GM19035 (cell line): Measurements from ENCODE around the gene PLXNB1.

Source experiments
- ATAC-seq: cut with Tn5 transposase; IDR thresholded peaks from one replicate; pipeline ENCODE4 v1.9.1; 2021; ENCODE audit not compliant: unreplicated experiment

PLXNB1 gene

DNA sequence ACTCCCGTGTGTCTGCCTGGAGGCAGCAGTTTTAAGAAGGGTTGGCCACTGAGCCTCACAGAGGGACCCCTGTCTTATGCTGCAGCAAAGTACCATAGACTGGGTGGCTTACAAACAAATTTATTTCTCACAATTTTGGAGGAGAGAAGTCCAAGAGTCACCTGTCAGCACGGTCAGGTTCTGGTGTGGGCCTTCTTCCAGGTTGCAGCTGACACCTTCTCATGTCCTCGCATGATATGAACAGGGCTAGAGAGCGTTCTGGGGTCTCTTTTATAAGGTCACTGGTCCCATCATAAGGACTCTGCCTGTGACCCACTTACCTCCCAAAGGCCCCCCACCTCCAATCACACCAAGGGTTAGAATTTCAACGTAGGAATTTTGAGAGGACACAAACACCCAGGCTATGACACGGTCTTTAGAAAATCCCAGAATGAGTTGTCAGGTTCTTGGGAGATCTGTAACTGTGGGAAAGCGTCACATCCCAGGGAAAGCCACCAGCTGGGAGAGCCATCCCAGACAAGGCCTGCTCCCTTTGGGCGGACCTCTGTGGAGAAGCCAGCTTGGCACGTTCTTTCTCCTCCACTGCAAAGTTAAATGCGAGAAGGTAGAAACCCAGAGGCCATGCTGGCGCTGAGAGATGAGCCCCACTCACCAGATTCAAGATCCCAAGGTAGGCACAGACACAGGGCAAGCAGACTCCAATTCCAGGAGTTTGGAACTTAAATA lies 58.1 kb downstream of the PLXNB1 start, which contains the start of gene FBXW12:
FBXW12 (plus strand) TSS at position 569 of the 726 bp plus-strand sequence. CDS start 549 bp downstream, outside the sequence.
- ATAC-seq: no peak

DNA sequence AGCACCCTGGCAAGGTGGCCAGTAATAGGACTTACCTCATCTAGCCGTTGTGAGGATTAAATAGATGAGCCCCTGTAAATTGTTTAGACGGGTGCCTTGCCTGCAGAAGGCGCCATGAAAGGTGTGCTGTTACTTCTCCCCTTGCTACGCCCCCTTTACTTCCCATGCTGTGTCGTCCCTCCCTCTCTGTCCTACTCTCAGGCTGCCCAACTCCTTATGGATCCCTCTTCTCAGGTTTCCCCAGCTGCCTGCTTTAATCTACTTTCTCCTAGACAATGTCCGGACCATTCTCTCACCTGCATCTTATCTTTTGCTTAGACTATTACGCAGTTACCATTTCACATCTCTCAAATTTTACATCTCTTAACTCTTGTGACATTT lies 59.6 kb downstream of the PLXNB1 start:
- no peak for ATAC-seq

DNA sequence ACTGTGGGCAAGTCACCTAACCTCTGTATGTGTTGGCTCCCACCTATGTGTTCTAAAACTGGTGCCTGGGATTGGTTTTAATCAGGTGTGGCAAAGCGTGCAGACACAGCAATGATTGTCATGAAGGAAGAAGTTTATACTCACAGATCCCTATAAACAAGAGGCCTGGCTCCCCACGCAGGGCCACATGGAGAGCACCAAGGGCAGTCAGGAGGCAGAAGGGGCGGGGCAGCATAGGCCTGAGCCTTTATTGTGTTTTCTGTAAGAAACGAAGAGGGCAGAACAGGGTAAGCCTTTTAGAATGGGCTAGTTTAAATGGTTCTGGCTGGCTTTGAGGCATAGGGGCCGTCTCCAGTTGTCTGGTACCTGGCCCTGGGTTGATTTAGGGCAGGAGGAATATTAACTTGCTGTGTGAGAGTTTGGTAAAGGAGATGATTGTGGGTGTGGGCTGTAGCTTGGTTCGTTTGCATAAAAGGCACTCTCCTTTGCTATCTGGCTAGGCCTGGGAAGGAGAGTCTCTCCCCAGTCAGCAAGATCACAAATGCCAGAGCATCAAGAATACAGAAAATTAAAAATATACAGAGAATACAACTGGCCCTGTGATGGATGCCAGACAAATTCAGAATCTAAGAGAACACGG lies 60.1 kb downstream of the PLXNB1 start:
- no peak for ATAC-seq

DNA sequence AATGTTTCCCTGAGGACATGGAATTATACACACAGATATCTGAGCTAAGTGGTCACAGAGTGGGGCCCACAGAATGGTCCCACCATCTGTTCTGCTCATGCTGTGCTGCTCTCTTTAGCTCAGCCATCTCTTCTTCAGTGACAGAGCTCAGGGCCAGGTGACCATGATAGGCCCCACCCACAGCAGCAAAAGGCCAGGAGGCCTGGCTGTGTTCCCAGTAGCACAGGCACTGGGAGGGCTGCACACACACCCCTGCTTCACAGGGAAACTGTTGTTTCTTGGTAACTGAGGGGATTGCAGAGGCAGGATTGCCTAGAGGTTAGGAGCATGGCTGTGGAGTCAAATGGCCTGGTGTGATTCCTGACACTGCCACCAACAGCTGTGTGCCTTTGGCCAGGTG lies 62.7 kb downstream of the PLXNB1 start:
- no peak for ATAC-seq

DNA sequence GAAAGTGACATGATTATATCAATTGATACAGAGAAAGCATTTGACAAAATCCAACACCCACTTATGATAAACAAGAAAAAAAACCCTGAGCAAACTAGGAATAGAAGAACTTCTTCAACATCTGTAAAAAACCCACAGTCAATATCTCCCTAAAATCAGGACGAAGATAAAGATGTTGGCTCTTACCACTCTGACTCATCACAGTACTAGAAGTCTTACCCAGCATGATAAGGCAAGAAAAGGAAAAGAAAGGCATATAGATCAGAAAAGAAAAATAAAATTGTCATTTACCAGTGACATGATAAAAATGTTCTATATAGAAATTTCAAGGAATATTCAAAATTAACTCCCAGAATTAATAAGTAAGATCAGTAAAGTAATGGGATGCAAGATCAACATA lies 65.0 kb downstream of the PLXNB1 start:
- no peak for ATAC-seq

DNA sequence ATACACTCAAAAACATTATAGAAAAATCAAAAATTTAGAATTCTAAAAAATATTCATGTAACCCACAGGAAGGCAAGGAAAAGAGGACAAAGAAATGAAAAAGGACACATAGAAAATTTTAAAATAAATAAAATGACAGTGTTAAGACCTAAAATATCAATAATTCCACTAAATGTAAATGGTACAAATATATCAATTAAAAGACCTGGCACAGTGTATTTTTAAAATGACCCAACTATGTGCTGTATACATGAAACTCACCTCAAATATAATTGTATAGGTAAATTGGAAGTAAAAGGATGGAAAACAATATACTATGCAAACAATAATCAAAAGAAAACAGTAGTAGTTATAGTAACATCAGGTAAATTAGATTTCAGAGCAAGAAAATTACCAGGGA lies 68.0 kb downstream of the PLXNB1 start:
- no peak for ATAC-seq

DNA sequence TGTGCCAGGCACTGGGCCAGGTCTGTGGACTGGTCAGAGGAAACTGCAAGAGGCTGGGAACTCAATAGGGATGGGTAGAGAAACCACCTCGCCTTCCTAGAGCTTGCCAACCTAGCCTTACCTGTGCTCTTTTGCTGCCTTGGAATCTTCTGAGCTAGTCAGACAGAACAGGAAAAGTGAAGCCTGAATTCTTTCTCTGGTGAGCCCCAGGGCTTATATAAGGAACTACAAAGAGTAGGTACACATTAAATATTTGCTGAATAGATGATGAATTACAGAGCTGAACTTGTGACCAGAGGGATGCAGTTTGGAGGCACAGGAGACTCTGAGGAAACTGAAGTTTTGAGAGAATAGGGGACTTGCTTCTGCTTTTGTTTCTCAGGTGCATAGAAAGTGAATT lies 73.5 kb downstream of the PLXNB1 start:
- ATAC-seq: no peak

DNA sequence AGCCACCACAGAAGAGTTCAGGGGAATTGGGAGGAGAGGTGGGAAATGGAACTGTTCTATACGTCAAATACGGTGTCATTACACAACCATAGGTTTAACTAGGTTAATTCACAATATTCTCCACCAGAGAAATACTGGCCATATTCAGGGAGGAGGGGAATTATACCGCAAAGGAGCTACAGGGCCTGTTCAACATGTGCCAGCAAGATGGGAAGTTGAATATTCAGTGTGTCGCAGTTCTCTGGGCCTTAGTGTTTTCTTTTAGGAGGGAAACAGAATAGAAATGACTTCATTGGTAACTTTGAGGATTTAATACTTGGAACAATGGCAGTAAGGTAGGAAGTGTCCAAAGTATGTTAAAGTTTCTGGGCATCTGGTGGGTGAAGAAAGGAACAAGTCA lies 75.9 kb downstream of the PLXNB1 start:
- no peak for ATAC-seq
